Activated T-helper 2 cell treated with anti-CD3 and anti-CD28 coated beads, Interferon-gamma antibody, Interleukin-2, Interleukin-4, amounts not matched to agents 10 μg/mL and 5 μg/mL and 100 μg/mL, durations not matched to agents 14 hours and 24 hours and 36 hours (primary cell): ENCODE data around the gene SLC15A2. TPM values are rescaled to one million over a fixed set of nuclear protein-coding genes. Genes with fewer than 3 reads are reported as not detected.

Source experiments
- total RNA-seq: library from RNA; stranded (reverse); gene quantifications from 2 replicates; pipeline ENCODE4 v1.2.3, GENCODE V29; 2022

Gene SLC15A2
- total RNA-seq, 1 donor from 2014 or later = 3.5 TPM

Other genes with a start within 250 kb of the SLC15A2 start
- 234 and 243 TPM in 2 replicates for gene HCLS1, start 233.5 kb upstream of the SLC15A2 start, total RNA-seq
- gene GOLGB1, start 144.7 kb upstream of the SLC15A2 start, total RNA-seq = 26.4 and 28.2 TPM in 2 replicates
- 43.4 and 44.0 TPM in 2 replicates for gene IQCB1, start 59.3 kb upstream of the SLC15A2 start, total RNA-seq
- 18.5 and 19.2 TPM in 2 replicates for gene EAF2, start 59.2 kb upstream of the SLC15A2 start, total RNA-seq
- gene ILDR1, start 127.8 kb downstream of the SLC15A2 start, total RNA-seq = 0.21 and 0.28 TPM in 2 replicates
- 4.8 and 6.8 TPM in 2 replicates for gene CD86, start 161.0 kb downstream of the SLC15A2 start, total RNA-seq